ENCODE data around the gene NNMT. TPM values are rescaled to one million over a fixed set of nuclear protein-coding genes. Genes with fewer than 3 reads are reported as not detected.

Gene NNMT
- total RNA-seq, 1 experiment from 2014 or later: 129 TPM

DNA sequence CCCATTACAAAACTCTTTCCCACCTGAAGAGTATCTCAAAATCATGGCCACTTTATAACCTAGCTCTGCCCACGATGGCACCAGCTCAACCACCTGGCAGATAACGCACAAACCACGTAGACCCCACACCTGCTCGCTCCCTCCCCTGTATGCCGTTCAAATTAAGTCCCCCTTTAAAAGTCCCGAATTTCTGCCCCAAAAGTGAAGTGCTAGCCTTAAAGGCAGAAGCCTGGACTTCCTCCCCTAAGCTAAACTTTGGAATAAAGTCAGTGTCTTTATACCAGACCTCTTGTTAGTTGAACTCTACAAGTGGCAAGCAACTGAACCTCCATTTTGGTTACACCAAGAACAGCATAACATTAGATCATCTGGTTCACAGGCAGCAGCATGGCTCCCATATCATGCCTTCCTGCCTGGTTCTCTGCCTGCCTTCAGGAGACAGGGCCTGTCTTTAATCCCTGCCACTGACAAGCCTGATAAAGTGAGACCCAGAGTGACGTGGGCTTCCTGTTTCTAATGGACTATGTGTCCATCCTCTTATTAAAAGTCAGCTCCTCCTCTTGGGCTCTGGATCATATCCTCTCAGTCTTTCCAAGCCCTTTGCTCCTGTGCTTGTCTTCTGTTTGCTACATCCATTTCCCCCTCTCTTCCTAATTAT lies 32.6 kb upstream of the NNMT start:
- no peak for DNase-seq (ENCODE audit: low read depth)

DNA sequence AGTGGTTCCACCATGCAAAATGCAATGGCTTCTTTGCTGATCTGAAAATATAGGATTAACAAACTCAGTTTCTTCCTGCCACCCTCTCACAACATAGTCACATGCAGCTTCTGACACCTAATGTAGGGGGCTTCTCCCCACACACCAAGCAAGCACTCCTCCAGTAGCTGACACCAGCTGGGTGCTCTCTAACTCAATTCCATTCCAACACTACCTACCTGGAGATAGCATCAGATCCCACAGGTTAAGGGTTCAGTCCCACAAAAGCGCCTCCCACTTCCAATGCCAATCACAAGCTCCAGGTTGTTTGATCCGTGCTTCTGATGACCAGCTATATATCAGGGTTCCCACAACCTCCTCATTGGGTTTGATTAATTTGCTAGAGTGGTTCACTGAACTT lies 31.8 kb upstream of the NNMT start:
- no peak for DNase-seq (ENCODE audit: low read depth)

DNA sequence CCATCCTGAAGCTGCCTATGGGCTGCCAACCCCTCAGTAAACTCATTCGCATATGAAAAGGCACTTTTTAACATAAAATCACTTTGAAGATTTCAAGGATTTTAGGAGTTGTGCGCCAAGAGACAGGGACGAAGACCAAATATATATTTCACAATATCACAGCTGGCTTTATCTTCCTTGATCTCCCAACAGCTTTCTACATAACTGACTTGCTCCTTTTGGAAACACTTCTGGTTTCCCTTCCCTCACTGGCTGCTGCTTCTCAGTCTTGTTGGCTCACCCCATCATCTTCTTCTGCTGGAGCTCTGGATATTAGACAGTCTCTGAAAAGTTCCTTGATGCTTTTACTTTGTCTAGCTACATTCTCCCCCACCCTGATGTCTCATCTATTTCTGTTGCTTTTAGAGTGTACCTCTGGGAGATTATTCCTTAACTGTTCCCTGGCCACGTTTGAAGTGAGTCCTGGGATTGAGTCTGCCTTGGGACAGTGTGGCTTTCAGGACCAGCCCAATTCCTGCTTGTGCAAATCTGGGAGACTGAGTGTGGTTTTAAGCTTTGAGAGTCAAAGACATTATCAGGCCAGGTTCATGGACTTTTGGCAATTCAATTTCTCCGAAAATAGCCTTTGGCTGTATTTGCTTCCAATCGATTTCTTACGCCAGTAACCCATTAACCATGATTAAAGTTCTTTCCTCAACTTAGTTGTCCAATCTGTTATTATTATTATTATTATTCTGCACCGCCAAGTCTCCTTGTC lies 30.9 kb upstream of the NNMT start:
- DNase-seq (ENCODE audit: low read depth): no peak

GRCh38 chr11:114269498-114269897 lies 26.7 kb upstream of the NNMT start:
- DNase-seq (ENCODE audit: low read depth): no peak

GRCh38 chr11:114270531-114271270 lies 25.5 kb upstream of the NNMT start:
- DNase-seq (ENCODE audit: low read depth): no peak

DNA sequence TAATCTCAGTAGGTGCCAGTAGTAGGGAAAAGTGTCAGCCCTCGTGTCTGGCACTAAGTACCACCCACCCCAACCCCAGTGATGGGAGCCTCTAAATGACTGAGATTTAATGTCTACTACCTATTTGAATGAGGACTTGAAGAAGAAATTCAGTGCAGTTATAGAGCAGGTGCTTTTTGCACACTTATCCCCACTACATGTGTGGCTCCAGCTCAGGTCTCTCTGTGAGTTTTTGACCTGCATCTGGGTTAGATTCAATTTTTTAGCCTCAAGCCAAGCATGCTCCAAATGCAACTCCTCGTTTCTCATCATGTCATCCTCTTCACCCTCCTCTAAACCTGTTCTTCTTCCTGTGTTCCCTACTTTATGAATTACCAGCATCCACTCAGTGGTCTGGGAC lies 24.9 kb upstream of the NNMT start:
- no peak for DNase-seq (ENCODE audit: low read depth)

- no peak for DNase-seq (ENCODE audit: low read depth)
These were observed 23.9 kb upstream of the NNMT start for GRCh38 chr11:114272311-114272710.

DNA sequence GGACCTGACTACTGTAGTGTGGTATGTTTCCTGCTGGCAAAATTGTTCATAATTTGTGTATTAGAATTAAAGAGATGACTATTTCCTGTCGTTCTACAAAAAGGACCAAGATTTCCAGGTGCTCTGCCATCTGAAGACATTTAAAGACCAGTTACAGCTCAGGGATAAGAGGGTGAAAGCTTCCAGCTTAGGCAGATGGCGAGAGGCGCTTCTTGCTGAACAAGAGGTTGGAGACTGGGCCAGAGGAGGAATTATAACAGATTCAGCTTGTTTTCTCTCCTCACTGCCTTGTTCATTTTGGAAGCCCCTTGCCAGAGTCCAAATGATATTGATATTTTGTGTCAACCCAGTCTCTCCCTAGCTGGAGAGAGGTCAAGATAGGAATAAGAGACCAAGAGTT lies 23.1 kb upstream of the NNMT start:
- DNase-seq (ENCODE audit: low read depth): no peak

DNA sequence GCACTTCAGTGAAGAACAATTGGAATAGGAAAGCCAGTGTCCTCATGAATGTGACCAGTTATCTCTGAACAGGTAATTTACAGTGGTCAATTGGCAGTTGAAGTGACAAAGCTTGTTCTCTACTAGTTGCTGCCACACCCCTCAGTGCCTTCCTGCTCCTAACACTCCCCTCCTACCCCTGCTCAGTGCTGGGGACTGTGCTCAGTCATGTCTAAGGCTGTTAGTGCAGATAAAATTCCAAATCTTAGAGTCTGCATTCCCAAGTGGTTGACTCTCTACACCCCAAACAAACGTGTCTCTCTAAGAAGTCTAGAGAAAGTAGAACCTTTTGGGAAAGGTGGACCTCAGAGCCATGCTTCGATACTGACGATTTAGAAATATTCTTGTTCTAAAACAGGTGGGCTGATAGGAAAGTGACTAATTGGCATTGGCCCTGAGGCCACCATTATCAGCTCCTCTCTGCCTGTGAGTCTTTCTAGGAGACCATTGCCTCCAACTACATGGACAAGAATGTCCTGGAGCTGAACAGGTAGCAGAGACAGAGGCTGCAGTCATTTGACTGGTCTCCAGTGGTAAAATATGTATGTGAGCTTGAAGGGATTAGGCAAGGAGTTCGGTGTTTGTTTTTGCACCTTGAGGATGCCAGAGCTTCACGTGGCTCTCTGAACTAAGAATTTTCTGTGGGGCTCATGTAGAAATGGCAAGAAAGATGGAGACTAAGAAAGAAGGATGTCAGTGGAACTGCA lies 22.1 kb upstream of the NNMT start:
- DNase-seq (ENCODE audit: low read depth): no peak

- DNase-seq (ENCODE audit: low read depth): no peak
These were observed 21.6 kb upstream of the NNMT start for GRCh38 chr11:114274637-114275036.

GRCh38 chr11:114275280-114275679 lies 20.9 kb upstream of the NNMT start:
- DNase-seq (ENCODE audit: low read depth): no peak

DNA sequence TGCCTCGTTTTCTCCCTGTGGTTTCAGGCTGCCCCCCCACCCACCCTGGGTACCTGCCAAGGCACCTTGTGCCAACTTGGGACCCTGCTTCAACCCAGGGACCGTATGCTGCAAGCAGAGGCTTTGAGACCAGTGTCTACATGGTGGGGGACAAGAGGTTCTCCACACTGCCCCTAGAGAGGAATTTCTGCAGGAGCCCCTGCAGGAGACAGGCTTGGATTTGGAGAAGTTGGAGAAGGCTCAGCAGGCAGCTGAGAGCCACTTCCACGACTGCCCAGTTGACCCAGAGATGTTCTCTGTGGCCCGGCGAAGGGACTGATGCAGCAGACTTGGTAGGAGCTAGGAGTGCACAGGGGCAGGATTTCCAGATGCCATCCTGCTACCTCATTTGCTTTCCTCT lies 20.1 kb upstream of the NNMT start:
- no peak for DNase-seq (ENCODE audit: low read depth)

DNA sequence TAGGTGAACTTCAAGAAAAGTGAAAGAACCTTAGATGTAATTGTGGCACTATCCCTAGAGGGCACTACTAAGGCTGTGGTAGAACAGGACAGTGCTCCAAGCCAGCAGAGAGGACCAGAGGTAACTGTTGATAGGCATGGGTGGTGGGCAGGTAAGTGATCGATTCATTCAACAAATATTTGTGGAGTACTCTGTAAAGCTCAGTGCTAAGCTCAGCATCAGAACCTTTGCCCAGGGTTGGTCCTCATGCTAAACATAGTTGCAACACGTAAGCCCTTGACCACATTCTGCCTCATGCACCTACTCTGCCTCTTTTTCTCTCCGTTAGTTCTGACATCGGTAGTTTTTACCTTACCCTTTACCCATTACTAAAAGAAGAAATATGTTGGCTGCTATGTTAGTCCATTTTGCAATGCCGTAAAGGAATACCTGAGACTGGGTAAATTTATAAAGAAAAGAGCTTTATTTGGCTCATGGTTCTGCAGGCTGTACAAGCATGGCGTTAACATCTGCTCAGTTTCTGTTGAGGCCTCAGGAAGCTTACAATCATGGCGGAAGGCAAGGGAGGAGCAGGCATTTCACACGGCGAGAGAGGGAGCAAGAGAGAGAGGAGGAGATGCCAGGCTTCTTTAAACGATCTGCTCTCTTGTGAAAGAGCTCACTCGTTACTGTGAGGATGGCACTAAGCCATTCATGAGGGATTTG lies 18.4 kb upstream of the NNMT start:
- DNase-seq (ENCODE audit: low read depth): no peak

- no peak for DNase-seq (ENCODE audit: low read depth)
These were observed 17.7 kb upstream of the NNMT start for GRCh38 chr11:114278342-114279065.

DNA sequence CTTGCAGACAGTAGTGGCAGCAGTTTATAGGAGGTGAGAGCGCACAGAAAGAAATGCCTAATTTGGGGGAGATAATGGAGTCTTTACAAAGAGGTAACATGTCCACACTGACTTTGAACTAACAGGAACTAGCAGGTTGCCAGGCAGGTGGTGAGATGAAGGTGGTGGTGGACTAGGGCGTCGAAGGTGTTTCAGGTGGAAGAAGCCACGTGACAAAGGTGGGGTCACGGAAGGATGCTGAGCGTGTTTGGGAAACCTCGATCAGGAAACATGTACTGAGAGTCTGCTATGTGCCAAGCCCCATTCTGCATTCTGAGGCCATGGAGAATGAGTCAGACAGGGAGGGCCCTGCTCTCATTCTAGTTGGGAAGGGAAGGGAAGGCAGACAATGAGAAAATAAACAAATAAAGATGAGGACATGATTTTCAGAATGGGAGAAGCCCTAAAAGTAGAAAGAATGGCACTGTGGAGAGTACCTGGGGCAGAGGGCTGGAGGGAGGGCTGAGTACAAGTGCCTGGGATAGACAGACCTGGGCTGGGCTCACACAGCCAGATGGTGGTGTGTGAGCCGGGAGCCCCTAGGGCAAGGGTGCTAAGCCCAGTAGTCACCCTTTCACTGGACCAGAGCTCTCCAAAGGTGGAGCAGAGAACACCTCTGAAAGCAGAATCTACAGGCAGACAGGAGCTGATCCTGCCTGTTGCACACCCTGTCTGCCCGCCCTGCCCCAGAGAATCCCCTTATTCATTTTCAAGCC lies 16.2 kb upstream of the NNMT start:
- DNase-seq (ENCODE audit: low read depth): peak; percentile 58

- DNase-seq (ENCODE audit: low read depth): peak; percentile 83
These were observed 15.5 kb upstream of the NNMT start for GRCh38 chr11:114280696-114281095.

GRCh38 chr11:114281388-114281956 lies 14.7 kb upstream of the NNMT start:
- DNase-seq (ENCODE audit: low read depth): peak; percentile 35

DNA sequence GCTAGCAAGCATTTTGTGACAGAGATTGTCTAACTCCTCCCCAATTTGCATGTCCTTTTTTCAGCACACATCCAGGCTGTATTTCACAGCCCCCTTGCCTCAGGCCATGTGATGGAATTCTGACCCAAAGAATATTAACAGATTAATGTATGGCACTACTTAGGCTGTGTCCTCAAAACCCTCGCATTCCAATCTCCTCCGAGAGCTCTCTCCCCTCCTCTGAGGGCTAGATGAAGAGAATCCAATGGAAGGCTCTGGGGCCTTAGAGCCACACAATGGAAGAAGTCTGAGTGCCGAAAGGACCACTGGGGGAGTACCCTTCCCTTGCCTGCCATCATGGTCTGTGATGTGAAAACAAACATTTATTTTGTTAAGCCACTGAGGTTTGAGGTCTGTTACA lies 13.7 kb upstream of the NNMT start:
- no peak for DNase-seq (ENCODE audit: low read depth)

DNA sequence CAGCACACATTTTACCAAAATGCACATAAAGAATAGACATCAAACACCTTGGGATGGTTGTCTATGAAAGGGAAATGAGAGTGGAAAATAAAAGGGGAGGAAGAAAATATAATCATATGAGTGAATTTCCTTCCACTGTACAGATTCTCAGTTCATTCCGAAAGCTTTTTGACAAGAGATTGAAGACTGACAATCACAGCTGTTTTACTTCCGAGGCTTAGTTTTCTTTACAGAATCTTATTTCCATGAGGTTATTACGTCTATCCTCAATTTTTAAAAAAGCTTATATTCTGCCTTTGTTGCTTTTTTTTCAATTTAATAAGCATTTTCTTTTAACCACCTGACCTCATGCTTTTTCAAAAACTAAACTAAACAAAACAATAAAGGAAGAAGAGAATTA lies 12.8 kb upstream of the NNMT start:
- DNase-seq (ENCODE audit: low read depth): no peak

- no peak for DNase-seq (ENCODE audit: low read depth)
These were observed 12.2 kb upstream of the NNMT start for GRCh38 chr11:114284021-114284420.
